KMS-11 (cell line): ENCODE results near the gene SUSD6.

ENCODE experiments used
- H2AFZ ChIP-seq: fragments of 200-600 bp; sonication (generic); 2 replicates; pipeline ENCODE4 v1.6.1; 2016; ENCODE audit warnings: antibody characterized with exemption, mixed run types, low read depth
- H3K27ac ChIP-seq: fragments of 200-600 bp; sonication (generic); 2 replicates; pipeline ENCODE4 v1.6.1; 2016; ENCODE audit warnings: mild to moderate bottlenecking, mixed run types
- H3K27me3 ChIP-seq: fragments of 200-600 bp; sonication (generic); 2 replicates; pipeline ENCODE4 v1.6.1; 2017; ENCODE audit warnings: mild to moderate bottlenecking, low read depth, mixed run types, moderate library complexity; ENCODE audit not compliant: insufficient read depth
- H3K36me3 ChIP-seq: fragments of 200-600 bp; sonication (generic); 2 replicates; pipeline ENCODE4 v1.6.1; 2017; ENCODE audit warnings: mild to moderate bottlenecking, mixed run types; ENCODE audit not compliant: insufficient read depth
- H3K4me1 ChIP-seq: fragments of 200-600 bp; sonication (generic); 2 replicates; pipeline ENCODE4 v1.6.1; 2016; ENCODE audit warnings: mild to moderate bottlenecking, low read depth, mixed run types; ENCODE audit not compliant: poor library complexity, severe bottlenecking
- H3K4me2 ChIP-seq: fragments of 200-600 bp; sonication (generic); 2 replicates; pipeline ENCODE4 v1.7.0; 2016; ENCODE audit warnings: mild to moderate bottlenecking, mixed run types
- H3K4me3 ChIP-seq: fragments of 200-600 bp; sonication (generic); IDR thresholded peaks from 2 replicates; pipeline ENCODE4 v1.6.1; 2017; ENCODE audit warnings: low read depth, low read length, mixed read lengths; ENCODE audit not compliant: insufficient read depth
- H3K79me2 ChIP-seq: fragments of 200-600 bp; sonication (generic); 2 replicates; pipeline ENCODE4 v1.6.1; 2016; ENCODE audit warnings: low read depth, mixed run types; ENCODE audit not compliant: insufficient read depth
- H3K9ac ChIP-seq: fragments of 200-600 bp; sonication (generic); 2 replicates; pipeline ENCODE4 v1.6.1; 2016; ENCODE audit warnings: mild to moderate bottlenecking, mixed run types
- H4K20me1 ChIP-seq: fragments of 200-600 bp; sonication (generic); 2 replicates; pipeline ENCODE4 v1.6.1; 2016; ENCODE audit warnings: mild to moderate bottlenecking, mixed run types; ENCODE audit not compliant: insufficient read depth
- CTCF ChIP-seq: fragments of 200-600 bp; sonication (generic); conservative IDR thresholded peaks from 2 replicates; pipeline ENCODE4 v1.6.1; 2017; ENCODE audit warnings: low read depth, mild to moderate bottlenecking, antibody characterized with exemption, low read length, moderate library complexity, mixed read lengths

SUSD6 gene

GRCh38 chr14:69660344-69661193 is 49.2 kb downstream of the SUSD6 start:
- no peaks in the 10 kb centered on the region for H3K4me1 ChIP-seq
- no peak overlapping the region for H2AFZ ChIP-seq
- H3K79me2 ChIP-seq, result no peaks in the 10 kb centered on the region
- H3K27me3 ChIP-seq, result no peaks in the 10 kb centered on the region
- H4K20me1 ChIP-seq, result no peaks in the 10 kb centered on the region
- TF ChIP-seq CTCF, result no peak
- no peak overlapping the region for H3K27ac ChIP-seq
- no peak overlapping the region for H3K4me2 ChIP-seq
- H3K4me3 ChIP-seq, result no peak overlapping the region
- no peaks in the 10 kb centered on the region for H3K36me3 ChIP-seq
- H3K9ac ChIP-seq, result no peak overlapping the region

GRCh38 chr14:69661194-69661537 is 49.8 kb downstream of the SUSD6 start:
- Histone ChIP-seq H4K20me1 (no peaks in the 10 kb centered on the region), H3K79me2 (no peaks in the 10 kb centered on the region), H3K9ac (no peak overlapping the region), H2AFZ (no peak overlapping the region), H3K36me3 (no peaks in the 10 kb centered on the region), H3K27me3 (no peaks in the 10 kb centered on the region), H3K4me3 (no peak overlapping the region), H3K27ac (no peak overlapping the region), H3K4me2 (no peak overlapping the region), H3K4me1 (no peaks in the 10 kb centered on the region)
- TF ChIP-seq CTCF, result no peak

GRCh38 chr14:69662636-69663299 is 51.4 kb downstream of the SUSD6 start:
- no peaks in the 10 kb centered on the region for H3K27me3 ChIP-seq
- H3K36me3 ChIP-seq, result no peaks in the 10 kb centered on the region
- H3K4me3 ChIP-seq, result no peak overlapping the region
- H3K9ac ChIP-seq, result no peak overlapping the region
- no peaks in the 10 kb centered on the region for H3K4me1 ChIP-seq
- H3K79me2 ChIP-seq, result no peaks in the 10 kb centered on the region
- H3K27ac ChIP-seq, result no peak overlapping the region
- H3K4me2 ChIP-seq, result no peak overlapping the region
- H2AFZ ChIP-seq, result no peak overlapping the region
- no peaks in the 10 kb centered on the region for H4K20me1 ChIP-seq
- TF ChIP-seq CTCF, result no peak

- Histone ChIP-seq H3K36me3 (no peaks in the 10 kb centered on the region), H4K20me1 (no peaks in the 10 kb centered on the region), H3K27me3 (no peaks in the 10 kb centered on the region), H3K9ac (no peak overlapping the region), H3K4me2 (no peak overlapping the region), H3K27ac (no peak overlapping the region), H3K4me1 (no peaks in the 10 kb centered on the region), H3K79me2 (no peaks in the 10 kb centered on the region), H2AFZ (no peak overlapping the region), H3K4me3 (no peak overlapping the region)
- no peak for TF ChIP-seq CTCF
Observed at GRCh38 chr14:69663300-69663643, 51.9 kb downstream of the SUSD6 start.
